Skeletal muscle satellite cell (primary cell): ENCODE data around the gene ZC3H11A. TPM values are rescaled to one million over a fixed set of nuclear protein-coding genes. Genes with fewer than 3 reads are reported as not detected.
"Not testable (repeated sequence)": the region's sequence is repeated elsewhere in the genome, so short reads cannot be mapped to it uniquely, and the experiment has no call there.

Experiments used
- H3K27me3 ChIP-seq: 2 replicates; pipeline ENCODE4 v1.7.0; 2013; ENCODE audit warnings: low read length; ENCODE audit not compliant: control insufficient read depth, insufficient read depth
- H3K36me3 ChIP-seq: 2 replicates; pipeline ENCODE4 v1.7.0; 2013; ENCODE audit warnings: mild to moderate bottlenecking, control low read depth, low read length; ENCODE audit not compliant: insufficient read depth
- H3K4me1 ChIP-seq: 2 replicates; pipeline ENCODE4 v1.7.0; 2013; ENCODE audit warnings: low read length; ENCODE audit not compliant: control insufficient read depth, insufficient read depth
- H3K4me2 ChIP-seq: 2 replicates; pipeline ENCODE4 v1.7.0; 2013; ENCODE audit warnings: mild to moderate bottlenecking, low read length
- H3K4me3 ChIP-seq: 2 replicates; pipeline ENCODE4 v1.7.0; 2013; ENCODE audit warnings: low read length
- H3K9ac ChIP-seq: 2 replicates; pipeline ENCODE4 v1.7.0; 2013; ENCODE audit warnings: mild to moderate bottlenecking, low read depth, low read length, moderate library complexity
- H3K9me3 ChIP-seq: replicated peaks from 2 replicates; pipeline ENCODE4 v1.7.0; 2013; ENCODE audit warnings: mild to moderate bottlenecking, control low read depth, low read length
- total RNA-seq: library from RNA; depleted of rRNA; stranded (reverse); fragments of >200 nt; gene quantifications from 2 replicates; pipeline ENCODE4 v1.2.3, GENCODE V29; 2012; rRNA removed

Gene ZC3H11A
- 64.2 and 74.0 TPM in 2 replicates for total RNA-seq

DNA sequence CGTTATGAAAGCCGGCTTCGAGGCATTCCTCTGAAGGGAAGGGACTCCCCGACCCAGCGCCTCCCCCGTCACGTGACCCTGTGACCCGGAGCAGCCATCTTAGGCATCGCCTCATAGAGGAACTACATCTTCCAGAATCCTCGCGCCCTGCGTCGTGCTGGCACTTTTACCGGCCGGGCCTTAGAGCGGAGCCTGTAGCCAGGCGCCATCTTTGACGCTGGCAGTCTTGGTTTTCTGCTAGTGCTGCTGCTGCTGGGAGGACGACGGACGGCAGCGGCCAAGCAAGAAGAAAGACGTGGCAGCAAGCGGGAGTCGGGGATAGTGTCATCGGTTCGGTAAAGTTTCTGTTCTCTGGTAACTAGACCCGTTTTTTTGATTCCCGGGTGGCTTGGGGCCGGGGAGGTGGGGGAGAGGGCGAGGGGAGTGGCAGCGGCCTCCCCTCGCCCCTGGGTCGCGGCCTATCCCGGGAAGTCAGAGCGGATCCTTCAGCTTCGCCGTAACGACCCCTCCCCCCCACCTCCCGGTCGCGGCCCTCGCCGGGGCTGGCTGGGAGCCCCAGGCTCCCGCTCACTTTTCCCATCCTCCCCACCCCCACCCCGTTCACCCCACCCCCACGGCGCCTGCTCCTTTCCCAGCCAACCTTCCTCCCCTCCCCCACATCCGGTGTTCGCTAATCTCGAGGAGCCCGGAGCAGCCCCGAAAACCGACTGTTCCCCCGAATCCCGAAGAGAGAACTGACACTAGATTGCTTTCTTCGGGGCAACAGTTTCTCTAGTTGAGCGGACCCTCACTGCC is at the start of gene ZC3H11A, which contains the start of gene ZBED6:
TSS of gene ZC3H11A (plus strand) at position 183 of the 795 bp plus-strand sequence. CDS start 21,448 bp downstream, outside the sequence.
TSS of gene ZBED6 (plus strand) at position 183 of the 795 bp plus-strand sequence. CDS start 1,900 bp downstream, outside the sequence.
- Histone ChIP-seq H3K9me3 (no peaks in the 10 kb centered on the region), H3K36me3 (peaks cover 32% of the 10 kb centered on the region), H3K27me3 (no peaks in the 10 kb centered on the region), H3K4me3 (peak within 1 kb of the TSS; percentile 84), H3K4me2 (peak within 1 kb of the TSS; percentile 81), H3K9ac (peak within 1 kb of the TSS; percentile 96), H3K4me1 (peaks cover 39% of the 10 kb centered on the region)

- no peaks in the 10 kb centered on the region for H3K27me3 ChIP-seq
- no peaks in the 10 kb centered on the region for H3K36me3 ChIP-seq
- no peak overlapping the region for H3K4me2 ChIP-seq
- no peaks in the 10 kb centered on the region for H3K9me3 ChIP-seq
- no peak overlapping the region for H3K9ac ChIP-seq
- H3K4me1 ChIP-seq: peaks cover 14% of the 10 kb centered on the region
- H3K4me3 ChIP-seq: no peak overlapping the region
Measured at GRCh38 chr1:203746281-203746680, 49.1 kb upstream of the ZC3H11A start.

DNA sequence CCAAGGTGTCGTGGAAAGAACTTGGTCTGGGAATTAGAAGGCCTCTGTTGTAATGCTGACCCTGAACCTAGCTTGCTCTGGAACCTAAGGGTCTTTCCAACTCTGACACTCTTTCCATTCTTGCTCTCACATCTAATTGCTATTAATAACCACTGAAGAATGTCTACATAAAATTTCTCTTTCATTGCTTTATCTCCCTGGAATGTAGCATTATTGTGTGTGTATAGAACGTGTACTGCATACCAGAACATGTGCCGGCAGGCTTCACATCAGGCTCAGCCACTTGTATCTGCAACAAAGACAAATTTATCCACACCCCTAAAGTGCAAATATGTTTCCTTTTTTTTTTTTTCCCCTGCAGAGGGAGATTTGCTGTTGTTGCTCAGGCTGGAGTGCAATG is 44.4 kb upstream of the ZC3H11A start:
- Histone ChIP-seq H3K4me2 (no peak overlapping the region), H3K9me3 (no peaks in the 10 kb centered on the region), H3K4me3 (no peak overlapping the region), H3K36me3 (no peaks in the 10 kb centered on the region), H3K4me1 (no peaks in the 10 kb centered on the region), H3K9ac (no peak overlapping the region), H3K27me3 (no peaks in the 10 kb centered on the region)

DNA sequence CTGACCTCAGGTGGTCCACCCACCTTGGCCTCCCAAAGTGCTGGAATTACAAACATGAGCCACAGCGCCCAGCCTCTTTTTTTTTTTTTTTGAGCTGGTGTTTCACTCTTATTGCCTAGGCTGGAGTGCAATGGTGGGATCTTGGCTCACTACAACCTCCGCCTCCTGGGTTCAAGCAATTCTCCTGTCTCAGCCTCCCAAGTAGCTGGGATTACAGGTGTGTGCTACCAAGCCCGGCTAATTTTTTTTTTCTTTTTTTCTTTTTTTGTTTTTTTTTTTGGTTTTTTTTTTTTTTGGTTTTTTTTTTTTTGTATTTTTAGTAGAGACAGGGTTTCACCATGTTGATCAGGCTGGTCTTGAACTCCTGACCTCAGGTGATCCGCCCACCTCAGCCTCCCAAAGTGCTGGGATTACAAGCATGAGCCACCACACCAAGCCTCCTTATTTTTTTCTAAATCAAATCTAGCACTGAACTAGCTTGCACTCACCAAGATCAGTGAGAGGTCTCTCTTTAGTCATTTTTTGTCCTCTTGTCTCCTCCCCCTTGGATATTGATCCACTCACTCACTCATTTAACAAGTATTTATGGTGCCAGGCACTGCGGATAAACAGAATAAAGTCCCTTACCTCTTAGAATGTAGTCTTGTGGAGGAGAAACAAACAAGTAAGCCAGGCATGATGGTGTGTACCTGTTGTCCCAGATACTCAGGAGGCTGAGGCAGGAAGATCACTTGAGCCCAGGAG is 43.6 kb upstream of the ZC3H11A start:
- H3K4me3 ChIP-seq, H3K36me3 ChIP-seq, H3K9ac ChIP-seq, H3K4me1 ChIP-seq, H3K4me2 ChIP-seq, H3K9me3 ChIP-seq, H3K27me3 ChIP-seq: not testable (repeated sequence)

- no peak overlapping the region for H3K9ac ChIP-seq
- H3K4me1 ChIP-seq: no peaks in the 10 kb centered on the region
- no peaks in the 10 kb centered on the region for H3K36me3 ChIP-seq
- H3K9me3 ChIP-seq: no peaks in the 10 kb centered on the region
- no peak overlapping the region for H3K4me2 ChIP-seq
- H3K4me3 ChIP-seq: no peak overlapping the region
- H3K27me3 ChIP-seq: no peaks in the 10 kb centered on the region
Measured at GRCh38 chr1:203754455-203754864, 41.0 kb upstream of the ZC3H11A start.

DNA sequence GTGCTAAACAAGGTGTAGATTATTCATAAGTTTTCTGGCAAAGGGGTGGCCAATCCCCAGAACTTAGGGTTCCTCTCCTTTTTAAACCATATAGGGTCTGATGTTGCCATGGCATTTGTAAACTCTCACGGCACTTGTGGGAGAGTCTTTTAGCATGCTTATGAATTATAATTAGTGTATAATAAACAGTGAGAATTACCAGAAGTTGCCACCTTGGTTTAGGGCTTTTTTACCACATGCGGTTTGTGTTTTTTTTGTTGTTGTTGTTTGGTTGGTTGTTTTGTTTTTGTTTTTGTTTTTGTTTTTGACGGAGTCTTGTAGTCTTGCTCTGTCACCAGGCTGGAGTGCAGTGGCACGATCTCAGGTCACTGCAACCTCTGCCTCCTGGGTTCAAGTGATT is 39.4 kb upstream of the ZC3H11A start:
- Histone ChIP-seq H3K4me3 (no peak overlapping the region), H3K36me3 (no peaks in the 10 kb centered on the region), H3K27me3 (no peaks in the 10 kb centered on the region), H3K9ac (no peak overlapping the region), H3K9me3 (no peaks in the 10 kb centered on the region), H3K4me2 (no peak overlapping the region), H3K4me1 (no peaks in the 10 kb centered on the region)

GRCh38 chr1:203758749-203759148 is 36.7 kb upstream of the ZC3H11A start:
- not testable (repeated sequence) for H3K4me1 ChIP-seq, H3K9ac ChIP-seq, H3K4me3 ChIP-seq, H3K27me3 ChIP-seq, H3K9me3 ChIP-seq, H3K4me2 ChIP-seq, H3K36me3 ChIP-seq

- Histone ChIP-seq H3K4me1 (no peaks in the 10 kb centered on the region), H3K9me3 (no peaks in the 10 kb centered on the region), H3K4me3 (no peak overlapping the region), H3K36me3 (no peaks in the 10 kb centered on the region), H3K4me2 (no peak overlapping the region), H3K9ac (no peak overlapping the region), H3K27me3 (peaks cover 8% of the 10 kb centered on the region)
Measured at GRCh38 chr1:203760506-203760905, 34.9 kb upstream of the ZC3H11A start.

- H3K36me3 ChIP-seq, H3K4me2 ChIP-seq, H3K27me3 ChIP-seq, H3K9me3 ChIP-seq, H3K4me1 ChIP-seq, H3K9ac ChIP-seq, H3K4me3 ChIP-seq: not testable (repeated sequence)
Measured at GRCh38 chr1:203761958-203762357, 33.5 kb upstream of the ZC3H11A start.

- Histone ChIP-seq H3K27me3 (peaks cover 8% of the 10 kb centered on the region), H3K4me1 (no peaks in the 10 kb centered on the region)
Measured at GRCh38 chr1:203763505-203763904, 31.9 kb upstream of the ZC3H11A start.

DNA sequence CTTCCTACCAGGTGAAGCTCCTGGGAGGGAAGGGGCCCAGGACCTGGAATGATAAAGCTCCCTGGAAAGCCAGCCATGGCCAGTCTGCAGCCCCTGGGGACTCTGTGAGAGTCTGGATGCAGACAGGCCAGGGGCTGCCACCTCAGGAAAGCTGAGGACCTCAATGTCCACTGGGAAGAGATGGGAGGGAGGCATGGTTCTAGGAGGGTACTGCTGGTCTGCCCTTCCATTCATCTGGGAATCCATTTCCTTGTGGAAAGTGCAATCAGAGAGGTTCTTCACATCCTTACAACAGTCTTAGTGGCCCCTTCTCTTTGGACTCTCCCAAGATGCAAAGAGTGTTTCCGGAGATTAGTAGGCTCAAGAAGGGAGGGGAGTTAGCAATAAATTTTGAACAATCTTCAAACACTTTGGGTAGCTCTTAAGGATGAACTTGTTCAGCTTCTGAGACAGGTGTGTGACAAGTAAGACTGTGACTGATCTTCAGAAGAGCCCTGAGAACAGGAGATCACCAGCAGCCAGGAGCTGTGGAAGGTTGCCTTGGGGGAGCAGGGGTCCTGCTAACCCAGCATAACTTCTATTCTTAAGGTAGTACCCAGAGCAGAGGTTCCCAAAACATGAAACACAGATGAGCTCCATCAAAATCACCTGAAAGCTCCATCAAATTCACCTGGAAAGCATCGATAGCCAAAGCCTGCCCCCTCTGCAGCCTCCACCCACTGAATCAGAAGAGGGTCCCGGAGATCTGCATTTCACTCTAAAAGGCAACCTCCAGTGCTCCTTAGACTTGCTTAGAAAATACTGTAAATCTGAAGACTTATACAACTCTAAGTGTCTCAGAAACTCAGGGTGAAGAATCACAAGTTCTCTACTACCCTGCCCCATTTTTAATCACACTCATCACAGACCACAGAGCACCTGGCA is 31.1 kb upstream of the ZC3H11A start:
- Histone ChIP-seq H3K9ac (no peak overlapping the region), H3K36me3 (no peaks in the 10 kb centered on the region), H3K4me1 (no peaks in the 10 kb centered on the region), H3K4me2 (no peak overlapping the region), H3K4me3 (no peak overlapping the region), H3K27me3 (peaks cover 8% of the 10 kb centered on the region), H3K9me3 (no peaks in the 10 kb centered on the region)

More at GRCh38 chr1:203763505-203763904, 31.9 kb upstream of the ZC3H11A start:
- Histone ChIP-seq H3K9ac (no peak overlapping the region), H3K9me3 (no peaks in the 10 kb centered on the region), H3K4me3 (no peak overlapping the region), H3K4me2 (no peak overlapping the region), H3K36me3 (no peaks in the 10 kb centered on the region)
